HEK293 (cell line): ENCODE measurements around the gene ACAA1.

Source experiments
- HIC1 ChIP-seq: fragments of 450-650 bp; formaldehyde crosslinking; IDR thresholded peaks from 2 replicates; pipeline ENCODE4 v1.5.1; 2016; ENCODE audit warnings: missing biosample characterization, missing genetic modification characterization
- IKZF3 ChIP-seq: fragments of 450-650 bp; IDR thresholded peaks from 2 replicates; pipeline ENCODE4 v1.5.0; 2018; ENCODE audit warnings: missing biosample characterization, mild to moderate bottlenecking, missing genetic modification characterization, moderate library complexity
- KLF10 ChIP-seq: fragments of 450-650 bp; IDR thresholded peaks from 2 replicates; pipeline ENCODE4 v1.5.1; 2018; ENCODE audit warnings: missing biosample characterization, mild to moderate bottlenecking, missing genetic modification characterization
- OVOL3 ChIP-seq: fragments of 450-650 bp; formaldehyde crosslinking; IDR thresholded peaks from 2 replicates; pipeline ENCODE4 v1.5.1; 2016; ENCODE audit warnings: missing biosample characterization, missing genetic modification characterization
- PBX3 ChIP-seq: sonication (generic); formaldehyde crosslinking; IDR thresholded peaks from 2 replicates; pipeline ENCODE4 v1.8.1; 2022; ENCODE audit warnings: mild to moderate bottlenecking, moderate library complexity, missing genetic modification reagents
- PRDM10 ChIP-seq: fragments of 450-650 bp; formaldehyde crosslinking; IDR thresholded peaks from 2 replicates; pipeline ENCODE4 v1.5.1; 2016; ENCODE audit warnings: missing biosample characterization, missing genetic modification characterization
- REST ChIP-seq: fragments of 450-650 bp; formaldehyde crosslinking; IDR thresholded peaks from 2 replicates; pipeline ENCODE4 v1.5.1; 2016; ENCODE audit warnings: missing biosample characterization, missing genetic modification characterization
- SP7 ChIP-seq: fragments of 450-650 bp; formaldehyde crosslinking; IDR thresholded peaks from 2 replicates; pipeline ENCODE4 v1.5.1; 2016; ENCODE audit warnings: missing biosample characterization, missing genetic modification characterization
- TRIM28 ChIP-seq: IDR thresholded peaks from 2 replicates; pipeline ENCODE4 v1.6.1; 2011; ENCODE audit warnings: low read length, control low read depth, borderline replicate concordance
- YY2 ChIP-seq: fragments of 450-650 bp; formaldehyde crosslinking; IDR thresholded peaks from 2 replicates; pipeline ENCODE4 v1.5.1; 2016; ENCODE audit warnings: missing biosample characterization, missing genetic modification characterization
- ZBTB20 ChIP-seq: fragments of 450-650 bp; formaldehyde crosslinking; IDR thresholded peaks from 2 replicates; pipeline ENCODE4 v1.5.1; 2016; ENCODE audit warnings: missing biosample characterization, missing genetic modification characterization
- ZBTB7A ChIP-seq: fragments of 450-650 bp; formaldehyde crosslinking; IDR thresholded peaks from 2 replicates; pipeline ENCODE4 v1.5.1; 2016; ENCODE audit warnings: low read depth, missing biosample characterization, missing genetic modification characterization
- ZNF140 ChIP-seq: fragments of 450-650 bp; formaldehyde crosslinking; IDR thresholded peaks from 2 replicates; pipeline ENCODE4 v1.5.1; 2016; ENCODE audit warnings: missing biosample characterization, missing genetic modification characterization
- ZNF174 ChIP-seq: fragments of 450-650 bp; formaldehyde crosslinking; IDR thresholded peaks from 2 replicates; pipeline ENCODE4 v1.5.0; 2017; ENCODE audit warnings: missing biosample characterization, mild to moderate bottlenecking, missing genetic modification characterization
- ZNF335 ChIP-seq: fragments of 450-650 bp; formaldehyde crosslinking; conservative IDR thresholded peaks from 2 replicates; pipeline ENCODE4 v1.5.1; 2016; ENCODE audit warnings: missing biosample characterization, missing genetic modification characterization
- ZNF391 ChIP-seq: fragments of 450-650 bp; formaldehyde crosslinking; IDR thresholded peaks from 2 replicates; pipeline ENCODE4 v1.5.1; 2016; ENCODE audit warnings: low read depth, missing biosample characterization, missing genetic modification characterization, borderline replicate concordance
- ZNF518A ChIP-seq: fragments of 450-650 bp; formaldehyde crosslinking; conservative IDR thresholded peaks from 2 replicates; pipeline ENCODE4 v1.5.1; 2016; ENCODE audit warnings: low read depth, missing biosample characterization, missing genetic modification characterization
- ZNF621 ChIP-seq: fragments of 450-650 bp; formaldehyde crosslinking; IDR thresholded peaks from 2 replicates; pipeline ENCODE4 v1.5.1; 2017; ENCODE audit warnings: missing biosample characterization, missing genetic modification characterization
- ZNF629 ChIP-seq: fragments of 450-650 bp; formaldehyde crosslinking; IDR thresholded peaks from 2 replicates; pipeline ENCODE4 v1.5.1; 2017; ENCODE audit warnings: missing biosample characterization, missing genetic modification characterization
- ZSCAN5A ChIP-seq: fragments of 450-650 bp; formaldehyde crosslinking; IDR thresholded peaks from 2 replicates; pipeline ENCODE4 v1.5.1; 2016; ENCODE audit warnings: missing biosample characterization, missing genetic modification characterization

ACAA1 gene

GRCh38 chr3:38164952-38165721 is 28.2 kb upstream of the ACAA1 start, which contains the start of gene OXSR1 (continued):
- TF ChIP-seq REST (no peak), ZNF518A (tag by site-specific recombination) (peak; percentile 51; the same call in 1 of the 2 replicates), IKZF3 (no peak), ZBTB20 (tag by site-specific recombination) (peak; percentile 81), ZNF621 (no peak), HIC1 (peak; percentile 62), SP7 (tag by site-specific recombination) (peak; percentile 29; the same call in 1 of the 2 replicates), ZNF140 (tag by site-specific recombination) (no peak), ZNF391 (tag by site-specific recombination) (no peak; the same call in none of the 2 replicates), PBX3 (CRISPR knock-in tag) (0 out of 2 replicates have a peak, but pooled peaks have one; percentile 26), ZSCAN5A (tag by site-specific recombination) (no peak), ZNF174 (tag by site-specific recombination) (no peak), ZNF629 (peak; percentile 100), YY2 (tag by site-specific recombination) (peak; percentile 98), OVOL3 (0 out of 2 replicates have a peak, but pooled peaks have one; percentile 21), TRIM28 (0 out of 2 replicates have a peak, but pooled peaks have one; percentile 49), KLF10 (peak; percentile 62), ZNF335 (tag by site-specific recombination) (peak; percentile 96), PRDM10 (tag by site-specific recombination) (peak; percentile 41; the same call in 1 of the 2 replicates), ZBTB7A (tag by site-specific recombination) (no peak)
